IPS DF 4.7 (cell line): Measurements from ENCODE around the gene NDUFC1.
"Not testable (repeated sequence)": the region's sequence is repeated elsewhere in the genome, so short reads cannot be mapped to it uniquely, and the experiment has no call there.

ENCODE experiments used
- DNase-seq: peaks from one replicate; pipeline ENCODE4 v3.0.0-alpha.2; 2013; ENCODE audit warnings: low spot score; ENCODE audit errors: extremely low read depth

NDUFC1 gene

DNA sequence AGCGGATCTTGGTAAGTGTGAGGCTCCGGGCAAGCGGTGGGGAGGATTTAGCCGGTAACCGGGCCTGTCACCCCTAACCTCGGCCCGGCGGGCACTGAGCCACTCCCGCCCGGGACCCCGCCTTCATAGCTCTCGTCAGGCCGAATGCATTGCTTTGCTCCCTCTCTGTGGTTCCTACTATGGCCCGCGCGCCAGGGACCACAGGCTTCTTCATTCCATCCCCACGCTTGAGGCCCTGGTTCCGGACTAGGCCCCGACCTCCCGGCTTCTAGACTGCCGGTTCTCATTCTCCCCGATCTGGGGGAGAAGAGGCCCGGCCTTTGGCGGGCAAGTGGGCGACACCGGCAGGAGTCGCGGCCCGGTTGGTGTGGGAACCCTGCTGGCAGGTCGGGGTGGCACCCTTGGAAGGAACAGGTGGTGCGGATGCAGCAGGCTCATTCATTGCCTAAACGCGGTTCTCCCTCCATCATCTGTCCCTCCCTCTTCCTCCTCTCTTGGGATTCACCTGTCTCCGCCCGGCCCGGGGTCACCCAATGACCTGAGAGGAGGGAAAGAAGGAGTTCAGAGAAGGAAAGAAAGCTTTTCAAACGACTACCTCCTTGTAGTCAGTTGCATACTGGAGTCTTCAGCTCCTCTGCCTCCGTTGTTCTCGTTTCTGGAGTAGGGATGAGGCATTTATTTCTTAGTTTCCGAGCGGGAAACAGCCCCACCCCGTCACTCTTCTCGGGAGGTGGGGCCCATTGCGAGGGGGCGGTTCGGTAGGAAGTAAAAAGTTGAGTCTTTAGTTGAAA is at the start of gene NDUFC1:
Gene NDUFC1 (minus strand): TSS at position 657 of the 791 bp plus-strand sequence. CDS start 6,679 bp downstream, outside the sequence.
- DNase-seq, result no peak

DNA sequence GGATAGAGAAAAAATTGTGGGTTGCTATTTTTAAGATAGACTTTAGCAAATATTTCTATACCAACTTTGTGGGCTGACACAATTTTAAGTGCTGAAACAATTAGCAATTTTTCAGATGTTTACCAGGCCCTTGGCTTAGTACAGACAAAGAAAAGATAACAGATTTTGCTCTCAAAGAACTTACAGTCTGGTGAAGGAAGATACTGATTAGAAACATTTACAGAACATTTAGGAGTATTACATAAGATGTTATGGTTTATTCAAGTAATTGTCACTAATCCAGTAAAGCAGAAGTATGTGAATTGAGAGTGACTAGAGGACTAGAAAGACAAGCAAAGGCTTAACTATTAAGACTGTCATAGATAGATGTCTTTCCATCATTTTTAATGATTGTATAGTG is 35.3 kb upstream of the NDUFC1 start:
- DNase-seq, result no peak

DNA sequence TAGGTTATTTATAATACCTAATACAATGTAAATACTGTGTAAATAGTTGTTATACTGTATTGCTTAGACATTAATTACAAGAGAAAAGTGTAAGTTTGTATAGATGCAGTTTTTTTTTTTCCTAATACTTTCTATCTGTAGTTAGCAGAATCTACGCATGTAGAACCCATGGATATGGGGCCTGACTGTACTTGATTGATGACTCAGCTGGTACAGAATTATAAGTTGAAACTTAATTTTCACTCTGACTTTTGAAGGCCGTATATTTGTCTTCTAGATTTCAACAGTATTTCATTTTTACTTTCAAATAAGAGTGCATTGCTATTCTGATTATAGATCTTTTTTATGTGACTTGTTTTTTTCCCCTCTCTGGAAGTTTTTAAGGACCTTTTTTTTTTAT is 30.8 kb upstream of the NDUFC1 start:
- no peak for DNase-seq

DNA sequence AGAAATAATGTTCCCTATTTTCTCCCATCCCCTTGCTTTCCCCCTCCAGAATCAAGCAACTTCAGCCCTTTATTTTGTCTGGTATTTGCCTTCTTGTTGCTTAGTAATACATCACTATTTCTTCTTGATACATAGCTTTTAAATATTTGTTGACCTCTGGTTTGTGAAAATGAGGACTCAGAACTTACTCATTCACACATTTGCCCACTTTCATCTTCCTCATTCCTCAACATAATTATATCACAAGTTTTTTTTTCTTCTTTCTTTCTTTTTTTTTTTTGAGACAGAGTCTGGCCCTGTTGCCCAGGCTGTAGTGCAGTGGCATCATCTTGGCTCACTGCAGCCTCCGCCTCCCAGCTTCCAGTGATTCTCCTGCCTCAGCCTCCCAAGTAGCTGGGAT is 28.9 kb upstream of the NDUFC1 start:
- DNase-seq, result no peak

DNA sequence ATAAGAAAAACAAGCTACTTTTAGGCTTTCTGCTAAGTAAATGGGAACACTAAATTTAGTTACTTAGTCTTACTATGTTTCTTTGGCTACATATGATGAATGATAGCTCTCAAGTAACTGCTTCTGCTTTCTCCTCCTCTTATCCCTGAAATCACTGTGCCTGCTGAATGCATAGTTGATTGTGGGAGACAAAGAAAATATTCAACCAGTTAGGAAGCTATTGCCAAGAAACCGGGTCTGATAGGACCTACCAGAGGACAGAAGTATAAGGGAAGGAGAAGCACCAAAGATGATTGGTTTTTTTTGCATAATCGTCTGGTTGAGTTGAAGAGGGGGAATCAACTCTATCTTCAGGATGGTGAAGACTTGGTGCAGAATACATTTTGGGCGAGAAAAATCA is 28.0 kb upstream of the NDUFC1 start:
- DNase-seq, result no peak

DNA sequence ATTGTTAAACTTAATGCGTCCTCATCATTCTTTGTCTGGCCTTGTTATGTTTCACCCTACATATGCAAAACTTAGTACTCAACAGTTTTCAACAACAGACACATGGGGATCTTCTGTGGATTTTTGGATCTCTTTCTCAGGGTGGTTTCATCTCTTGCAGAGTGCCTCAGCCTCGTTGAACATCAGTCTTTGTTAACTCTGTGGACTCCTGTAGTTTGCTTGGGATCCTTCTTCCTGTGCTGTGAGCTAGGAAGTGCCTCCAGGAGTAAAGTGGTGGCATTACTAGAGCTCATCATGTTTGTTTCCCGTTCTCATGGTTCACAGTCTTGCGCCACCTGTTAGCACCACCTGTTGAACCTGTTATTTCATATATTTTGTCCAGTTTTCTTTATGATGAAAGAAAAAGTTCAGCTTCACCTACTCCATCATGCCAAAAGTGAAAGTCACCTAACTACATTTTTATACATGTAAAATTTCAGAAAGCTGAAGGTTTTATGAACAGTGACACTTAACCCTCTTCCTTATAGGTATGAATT is 27.5 kb upstream of the NDUFC1 start:
- DNase-seq, result no peak

DNA sequence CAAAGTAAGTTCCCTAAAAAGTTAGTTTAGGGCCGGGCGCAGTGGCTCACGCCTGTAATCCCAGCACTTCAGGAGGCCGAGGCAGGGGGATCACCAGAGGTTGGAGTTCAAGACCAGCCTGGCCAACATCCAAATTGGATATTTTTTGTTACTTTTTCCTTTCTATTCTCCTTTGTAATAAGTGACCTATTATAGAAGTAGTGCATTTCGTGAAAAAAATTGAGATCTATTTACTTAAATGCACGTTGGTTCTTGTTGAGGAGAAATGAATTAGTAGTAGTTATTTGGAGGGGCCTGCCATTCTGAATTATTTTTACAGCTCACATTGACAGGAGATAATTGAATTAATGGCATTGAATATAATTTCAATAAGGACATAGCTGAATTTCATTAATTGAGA is 22.3 kb upstream of the NDUFC1 start:
- no peak for DNase-seq

DNA sequence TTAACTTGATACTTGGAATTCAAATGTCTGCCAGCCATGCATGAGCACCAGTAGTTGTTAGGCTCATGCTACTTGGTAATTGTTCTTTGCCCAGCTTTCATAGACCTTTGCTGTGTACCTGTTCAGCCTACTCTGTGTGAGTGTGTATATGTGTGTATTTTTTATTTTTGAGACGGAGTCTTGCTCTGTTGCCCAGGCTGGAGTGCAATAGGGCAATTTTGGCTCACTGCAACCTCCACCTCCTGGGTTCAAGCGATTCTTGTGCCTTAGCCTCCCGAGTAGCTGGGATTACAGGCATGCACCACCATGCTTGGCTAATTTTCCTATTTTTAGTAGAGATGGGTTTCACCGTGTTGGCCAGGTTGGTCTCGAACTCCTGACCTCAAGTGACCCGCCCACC is 20.3 kb upstream of the NDUFC1 start:
- DNase-seq, result not testable (repeated sequence)

DNA sequence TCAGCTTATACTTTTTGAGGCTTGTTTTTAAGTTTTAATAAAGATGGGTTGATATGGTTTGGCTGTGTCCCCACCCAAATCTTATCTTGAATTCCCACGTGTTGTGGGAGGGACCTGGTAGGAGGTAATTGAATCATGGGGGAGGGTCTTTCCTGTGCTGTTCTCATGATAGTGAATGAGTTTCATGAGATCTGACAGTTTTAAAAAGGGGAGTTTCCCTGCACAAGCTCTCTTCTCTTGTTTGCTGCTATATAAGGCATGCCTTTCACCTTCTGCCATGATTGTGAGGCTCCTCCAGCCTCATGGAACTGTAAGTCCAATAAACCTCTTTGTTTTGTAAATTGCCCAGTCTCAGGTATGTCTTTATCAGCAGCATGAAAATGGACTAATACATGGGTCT is 19.8 kb upstream of the NDUFC1 start:
- not testable (repeated sequence) for DNase-seq

DNA sequence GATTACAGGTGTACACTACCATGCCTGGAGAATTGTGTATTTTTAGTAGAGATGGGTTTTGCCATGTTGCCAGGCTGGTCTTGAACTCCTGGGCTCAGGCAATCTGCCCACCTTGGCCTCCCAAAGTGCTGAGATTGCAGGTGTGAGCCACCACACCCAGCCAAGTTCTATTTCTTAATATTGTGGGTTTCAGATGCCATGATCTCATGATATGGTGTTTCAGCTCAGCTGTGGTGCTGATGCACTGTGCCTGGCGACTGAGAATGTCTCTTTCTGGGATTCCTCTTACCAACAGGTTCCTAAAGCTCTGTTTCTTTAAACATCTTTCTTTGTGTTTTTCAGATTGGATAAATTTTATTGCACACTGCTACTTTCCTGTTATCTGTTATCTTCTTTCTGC is 17.3 kb upstream of the NDUFC1 start:
- DNase-seq, result no peak

DNA sequence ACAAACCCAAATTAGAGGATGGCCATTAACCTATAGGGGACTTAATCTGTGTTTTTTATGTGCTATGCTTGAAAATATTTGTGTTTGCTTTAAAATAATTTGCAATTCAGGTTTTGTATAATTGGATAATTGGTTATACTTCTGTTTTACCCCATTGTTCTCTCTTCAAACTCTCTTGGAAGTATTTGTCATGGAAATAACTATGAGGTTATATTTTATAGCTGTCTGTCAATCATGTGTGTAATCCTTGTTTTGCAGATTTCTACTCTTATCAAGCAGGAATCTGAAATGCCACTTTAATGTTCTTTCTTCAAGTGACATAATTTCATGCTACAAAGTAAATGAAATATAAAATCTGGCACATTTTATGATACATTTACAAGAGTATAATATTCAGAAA is 15.4 kb upstream of the NDUFC1 start:
- DNase-seq, result no peak

DNA sequence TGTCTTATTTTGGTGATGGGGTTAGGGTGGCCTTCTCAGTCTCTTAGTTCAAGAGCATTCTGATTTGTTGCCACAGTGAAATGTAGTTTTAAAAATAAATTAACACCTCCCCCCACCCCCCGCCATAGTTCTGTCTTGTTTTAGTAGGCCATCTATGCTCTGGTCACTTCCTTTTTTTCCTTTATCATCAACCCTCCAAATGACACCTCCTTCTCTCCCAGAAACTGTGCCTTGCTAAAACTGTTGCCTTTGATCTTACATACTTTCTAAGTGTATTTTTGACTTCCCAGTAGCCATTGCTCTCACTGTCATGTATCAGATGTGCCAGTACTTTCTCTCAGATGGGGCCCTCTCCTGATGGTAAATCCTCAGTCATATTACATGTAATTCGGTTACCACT is 14.5 kb upstream of the NDUFC1 start:
- no peak for DNase-seq

DNA sequence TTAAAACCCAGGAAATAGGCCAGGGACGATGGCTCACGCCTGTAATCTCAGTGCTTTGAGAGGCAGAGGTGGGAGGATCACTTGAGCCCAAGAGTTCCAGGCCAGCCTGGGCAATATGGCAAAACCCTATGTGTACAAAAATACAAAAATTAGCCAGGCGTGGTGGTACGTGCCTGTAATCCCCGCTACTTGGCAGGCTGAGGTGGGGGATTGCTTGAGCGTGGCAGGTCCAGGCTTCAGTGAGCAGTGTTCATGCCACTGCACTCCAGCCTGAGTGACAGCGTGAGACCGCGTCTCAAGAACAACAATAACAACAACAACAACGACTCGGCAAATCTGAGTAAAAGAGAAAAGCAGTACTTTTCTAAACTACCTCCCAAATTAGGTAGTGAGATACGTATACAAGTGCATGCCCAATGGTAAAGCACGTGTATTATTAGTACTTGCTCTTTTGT is 13.0 kb upstream of the NDUFC1 start:
- no peak for DNase-seq

DNA sequence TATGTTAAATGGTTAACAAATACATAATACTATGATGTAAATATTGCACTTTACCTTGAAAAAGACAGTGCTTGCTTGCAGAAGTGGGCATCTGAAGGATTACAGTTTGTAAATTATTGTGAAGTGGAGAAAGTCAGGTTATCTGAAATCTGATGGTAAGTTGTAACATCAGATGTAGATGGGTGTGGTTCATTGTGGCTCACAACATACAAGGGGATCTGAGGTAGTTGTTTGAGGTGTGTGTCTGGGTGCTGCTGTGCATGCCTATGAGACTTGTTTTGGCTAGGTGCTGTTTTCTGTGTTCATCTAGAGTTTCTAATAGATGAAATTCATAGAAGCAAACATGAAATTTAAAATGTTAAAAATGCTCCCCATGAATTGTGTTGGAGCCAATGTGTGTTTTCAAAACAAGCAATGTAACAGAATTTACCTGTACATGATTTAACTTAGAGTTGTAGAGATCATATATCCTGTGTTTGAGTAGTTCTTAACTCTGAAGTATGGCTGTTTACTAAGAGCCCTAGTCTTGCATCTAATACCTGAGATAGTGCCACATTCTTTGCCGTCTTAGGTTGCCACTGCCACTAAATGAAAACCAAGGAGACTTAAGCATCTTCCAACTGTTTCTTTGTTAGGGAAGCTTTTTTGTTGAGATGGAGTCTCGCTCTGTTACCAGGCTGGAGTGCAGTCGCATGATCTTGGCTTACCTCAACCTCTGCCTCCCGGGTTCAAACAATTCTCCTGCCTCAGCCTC is 11.9 kb upstream of the NDUFC1 start:
- DNase-seq, result no peak

DNA sequence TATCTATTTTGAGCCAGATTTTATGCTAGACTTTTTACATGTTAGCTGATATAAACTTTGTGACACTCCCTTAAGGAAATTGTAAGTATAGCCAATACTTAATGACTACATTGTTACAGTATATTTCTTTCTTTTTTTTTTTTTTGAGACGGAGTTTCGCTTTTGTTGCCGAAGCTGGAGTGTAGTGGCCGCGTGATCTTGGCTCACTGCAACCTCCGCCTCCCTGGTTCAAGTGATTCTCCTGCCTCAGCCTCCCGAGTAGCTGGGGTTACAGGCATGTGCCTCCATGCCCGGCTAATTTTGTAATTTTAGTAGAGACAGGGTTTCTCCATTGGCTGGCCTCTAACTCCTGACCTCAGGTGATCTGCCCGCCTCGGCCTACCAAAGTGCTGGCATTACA is 11.1 kb upstream of the NDUFC1 start:
- not testable (repeated sequence) for DNase-seq

DNA sequence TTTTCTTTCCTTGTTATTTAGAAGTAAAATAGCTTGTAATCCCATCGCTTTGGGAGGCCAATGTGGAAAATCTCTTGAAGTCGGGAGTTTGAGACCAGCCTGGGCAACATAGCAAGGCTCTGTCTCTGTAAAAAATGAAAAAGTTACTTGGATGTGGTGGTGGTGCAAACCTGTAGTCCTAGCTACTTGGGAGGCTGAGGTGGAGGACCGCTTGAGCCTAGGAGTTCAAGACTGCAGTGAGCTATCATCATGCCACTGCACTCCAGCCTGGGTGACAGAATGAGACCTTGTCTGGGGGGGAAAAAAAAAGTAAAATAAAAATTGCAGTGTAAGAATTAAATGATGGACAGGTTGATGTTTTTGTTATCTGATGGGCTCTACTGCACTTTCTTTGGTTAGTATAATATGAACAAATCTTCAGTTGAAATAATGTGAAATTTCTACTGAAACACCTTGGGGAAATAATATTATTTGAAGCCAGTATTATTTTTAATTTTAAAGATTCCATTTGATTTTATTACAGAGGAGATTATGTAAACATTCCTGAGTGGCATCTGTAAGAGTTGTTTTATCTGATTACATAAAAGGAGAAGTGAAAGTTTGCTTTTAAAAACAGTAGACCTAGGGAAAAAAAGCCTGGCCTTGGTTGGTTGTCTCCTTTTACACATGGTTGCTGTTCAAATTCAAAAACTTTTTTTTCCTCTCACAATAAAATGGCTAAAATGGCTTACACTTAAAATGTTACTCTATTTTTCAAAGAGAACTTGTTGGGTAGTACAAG is 10.5 kb upstream of the NDUFC1 start:
- DNase-seq, result no peak

DNA sequence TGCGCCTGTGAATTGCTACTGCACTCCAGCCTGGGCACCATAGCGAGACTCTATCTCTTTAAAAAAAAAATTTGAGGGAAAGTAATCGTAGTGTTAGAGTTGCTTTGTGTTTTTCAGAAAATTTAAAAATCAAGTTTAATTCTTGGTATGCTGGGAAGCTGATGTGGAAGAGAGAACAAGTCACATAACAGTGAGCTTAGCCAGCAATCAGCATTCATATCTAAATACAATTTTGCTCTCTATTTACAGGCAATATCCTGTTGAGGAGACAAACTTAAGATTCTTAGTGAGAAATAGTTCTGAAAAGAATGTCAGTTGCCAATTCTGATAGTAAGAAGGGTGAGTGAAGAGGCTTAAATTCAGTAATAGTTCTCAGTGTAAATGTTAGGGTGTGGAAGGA is 9.6 kb upstream of the NDUFC1 start:
- DNase-seq, result no peak

DNA sequence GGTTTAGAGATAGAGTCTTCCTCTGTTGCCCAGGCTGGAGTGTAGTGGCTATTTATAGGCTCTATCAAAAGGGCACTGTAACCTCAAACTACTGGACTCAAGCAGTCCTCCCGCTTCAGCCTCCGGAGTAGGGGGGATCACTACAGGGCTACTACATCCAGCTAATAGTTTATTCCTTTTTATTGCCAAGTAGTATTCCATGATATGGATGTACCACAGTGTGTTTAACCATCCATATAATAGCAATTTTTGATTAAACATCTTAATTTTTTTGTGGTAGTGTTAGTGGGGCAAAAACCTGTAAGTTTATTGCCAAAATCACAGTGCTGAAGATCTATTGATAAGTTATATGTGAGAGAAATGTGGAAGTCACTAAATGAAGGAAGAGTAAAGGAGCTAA is 2.6 kb upstream of the NDUFC1 start:
- DNase-seq, result no peak

DNA sequence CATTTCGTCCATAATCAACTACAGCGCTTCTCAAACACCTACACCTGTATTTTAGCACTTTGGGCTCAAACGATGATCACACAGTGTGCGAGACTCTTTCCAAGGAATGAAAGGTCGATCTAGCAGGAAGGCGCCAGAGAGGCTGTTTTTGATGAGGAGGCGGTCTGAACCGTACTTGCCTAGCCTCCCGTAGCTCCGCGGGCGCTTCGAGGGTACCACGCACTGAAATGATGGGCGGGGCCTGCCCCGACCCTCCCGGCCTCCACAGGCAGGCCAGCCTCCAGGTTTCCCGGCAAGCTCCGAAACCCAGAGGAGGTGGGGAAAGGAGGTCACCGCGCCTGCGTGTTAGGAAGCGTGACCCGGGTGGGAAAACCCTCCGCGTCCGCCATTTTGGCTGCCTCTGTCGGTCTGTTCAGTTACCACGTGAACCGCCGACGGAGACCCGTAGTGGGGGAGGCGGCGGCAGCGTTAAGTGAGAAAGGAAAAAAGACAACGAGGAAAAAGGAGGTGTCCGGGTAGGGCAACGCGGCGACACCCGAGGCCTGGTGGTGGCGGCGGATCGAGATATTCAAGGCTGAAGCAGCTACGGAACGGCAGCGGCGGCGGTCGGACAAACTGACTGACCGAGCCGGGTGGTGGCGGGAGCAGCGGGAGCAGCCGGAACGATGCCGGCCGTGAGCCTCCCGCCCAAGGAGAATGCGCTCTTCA is 1.0 kb downstream of the NDUFC1 start, which contains the start of gene NAA15:
Gene NAA15 (plus strand): TSS at position 393 of the 708 bp plus-strand sequence. CDS start 273 bp downstream, at position 666.
- peak; percentile 84 for DNase-seq

DNA sequence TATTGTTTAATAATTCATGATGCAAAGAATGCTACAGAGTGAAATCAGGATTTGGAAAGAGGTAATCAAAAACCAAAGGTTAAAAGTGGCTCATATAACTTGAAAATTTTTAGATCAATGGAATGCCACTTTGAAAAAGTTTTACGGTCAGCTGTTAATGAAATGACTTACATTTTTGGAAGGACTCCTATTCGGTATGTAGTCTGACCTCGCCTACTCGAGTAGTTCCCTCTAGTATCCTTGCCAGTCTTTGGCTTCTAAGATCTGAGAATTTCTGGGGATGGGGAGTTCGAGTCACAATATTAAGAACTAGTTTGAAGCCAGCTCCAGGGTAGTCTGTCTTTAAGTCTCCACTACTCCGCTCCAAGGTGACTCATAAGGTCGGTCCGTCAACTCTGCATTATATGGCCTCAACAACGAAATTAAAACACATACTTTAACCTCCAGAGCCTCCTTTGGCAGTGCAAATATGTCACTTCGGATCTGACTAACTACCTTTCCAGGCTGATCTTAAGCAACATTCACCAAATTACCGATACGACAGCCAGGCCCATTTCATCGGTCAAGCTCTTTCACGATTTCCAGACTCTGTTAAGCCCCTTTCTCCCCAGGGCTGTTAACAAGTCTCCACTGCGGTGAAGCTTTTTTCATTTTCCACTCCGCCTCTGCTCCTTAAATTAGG is 1.7 kb downstream of the NDUFC1 start:
- no peak for DNase-seq
